SK-N-SH (cell line): ENCODE results near the gene WDR91. TPM values are rescaled to one million over a fixed set of nuclear protein-coding genes. Genes with fewer than 3 reads are reported as not detected.

Experiments used
- CTCF ChIA-PET: fragments of 300-600, 350-600 bp; formaldehyde crosslinking; extraction: SDS; loops from one replicate; lab custom pipeline; 2021; lab: Yijun Ruan, JAX
- POLR2A ChIA-PET: fragments of 350-600 bp; sonication (Branson Sonifier 250); formaldehyde crosslinking; extraction: SDS; loops from one replicate; lab custom pipeline; 2020; ENCODE audit warnings: antibody characterized with exemption, inconsistent platforms; lab: Yijun Ruan, JAX
- DNase-seq: peaks from one replicate; pipeline ENCODE4 v3.0.0; 2012
- H2AFZ ChIP-seq: fragments of 200-600 bp; sonication (generic); 2 replicates; pipeline ENCODE4 v1.8.1; 2016; ENCODE audit warnings: antibody characterized with exemption, mild to moderate bottlenecking, low read depth
- H3F3A ChIP-seq: fragments of 200-600 bp; sonication (generic); replicated peaks from 2 replicates; pipeline ENCODE3; 2016; ENCODE audit warnings: antibody characterized with exemption, mild to moderate bottlenecking; ENCODE audit not compliant: insufficient read depth
- H3K27ac ChIP-seq, 2 experiments: fragments of 200-500 bp in 1 of 2; fragments of 200-600 bp in 1 of 2; sonication (Bioruptor generic) in 1 of 2; sonication (generic), shearing (Covaris generic) in 1 of 2; 2 replicates each; pipeline versions ENCODE4 v1.5.1 to v1.6.1; 2014 to 2016; ENCODE audit warnings: low read depth in 2 of 2, inconsistent platforms in 1 of 2, low read length in 1 of 2, mild to moderate bottlenecking in 1 of 2, mixed read lengths in 1 of 2
- H3K27me3 ChIP-seq: fragments of 200-600 bp; sonication (generic), shearing (Covaris generic); 2 replicates; pipeline ENCODE4 v1.6.1; 2016; ENCODE audit warnings: mixed run types; ENCODE audit not compliant: insufficient read depth
- H3K36me3 ChIP-seq, 2 experiments: fragments of 200-500 bp in 1 of 2; fragments of 200-600 bp in 1 of 2; sonication (Bioruptor generic) in 1 of 2; sonication (generic) in 1 of 2; replicated peaks in 1 of 2; 2 replicates each; pipeline versions ENCODE3 to v1.5.1; 2014 to 2016; ENCODE audit warnings: low read length in 1 of 2, mild to moderate bottlenecking in 1 of 2; ENCODE audit not compliant: insufficient read depth in 2 of 2, control insufficient read depth in 1 of 2
- H3K4me1 ChIP-seq, 2 experiments: fragments of 200-500 bp in 1 of 2; fragments of 200-600 bp in 1 of 2; sonication (Bioruptor generic) in 1 of 2; sonication (generic), shearing (Covaris generic) in 1 of 2; 2 replicates each; pipeline versions ENCODE4 v1.5.1 to v1.6.1; 2014 to 2016; ENCODE audit warnings: low read depth in 1 of 2, low read length in 1 of 2, mixed run types in 1 of 2; ENCODE audit not compliant: insufficient read depth in 2 of 2, control insufficient read depth in 1 of 2
- H3K4me2 ChIP-seq: fragments of 200-600 bp; sonication (generic), shearing (Covaris generic); 2 replicates; pipeline ENCODE4 v1.6.1; 2017; ENCODE audit warnings: mixed run types
- H3K4me3 ChIP-seq, 2 experiments: fragments of 200-500 bp in 1 of 2; fragments of 200-600 bp in 1 of 2; sonication (Bioruptor generic) in 1 of 2; sonication (generic), shearing (Covaris generic) in 1 of 2; 2 replicates each; pipeline versions ENCODE4 v1.5.1 to v1.8.1; 2014 to 2016; ENCODE audit warnings: low read depth in 2 of 2, inconsistent platforms in 1 of 2, low read length in 1 of 2, mild to moderate bottlenecking in 1 of 2, mixed read lengths in 1 of 2, moderate library complexity in 1 of 2
- H3K79me2 ChIP-seq: fragments of 200-600 bp; sonication (generic); 2 replicates; pipeline ENCODE4 v1.8.1; 2017; ENCODE audit warnings: mild to moderate bottlenecking; ENCODE audit not compliant: insufficient read depth
- H3K9ac ChIP-seq: fragments of 200-600 bp; sonication (generic); 2 replicates; pipeline ENCODE4 v1.6.1; 2017; ENCODE audit warnings: mixed run types
- H3K9me2 ChIP-seq: fragments of 200-600 bp; sonication (generic); 2 replicates; pipeline ENCODE4 v1.6.1; 2017; ENCODE audit warnings: mixed run types
- H3K9me3 ChIP-seq: fragments of 200-600 bp; sonication (generic); 2 replicates; pipeline ENCODE4 v1.6.1; 2017; ENCODE audit warnings: mixed run types, mild to moderate bottlenecking, moderate library complexity
- H4K20me1 ChIP-seq: fragments of 200-600 bp; sonication (generic); 2 replicates; pipeline ENCODE4 v1.6.1; 2017; ENCODE audit warnings: mild to moderate bottlenecking, mixed run types; ENCODE audit not compliant: insufficient read depth
- CHD2 ChIP-seq: fragments of 150-350 bp; IDR thresholded peaks from 2 replicates; pipeline ENCODE4 v1.6.1; 2018; ENCODE audit warnings: low read length; ENCODE audit not compliant: partially characterized antibody
- EP300 ChIP-seq, 2 experiments: IDR thresholded peaks; 2 replicates each; pipeline versions ENCODE4 v1.4.0 to v1.6.1; 2012; ENCODE audit warnings: borderline replicate concordance in 1 of 2, low read depth in 1 of 2, low read length in 1 of 2
- FOSL2 ChIP-seq: IDR thresholded peaks from 2 replicates; pipeline ENCODE4 v1.4.0; 2012; ENCODE audit warnings: low read depth, mild to moderate bottlenecking, moderate library complexity, borderline replicate concordance
- GABPA ChIP-seq: IDR thresholded peaks from 2 replicates; pipeline ENCODE4 v1.4.0; 2012; ENCODE audit warnings: low read depth, mild to moderate bottlenecking
- MXI1 ChIP-seq: IDR thresholded peaks from 2 replicates; pipeline ENCODE4 v1.6.1; 2012; ENCODE audit warnings: mild to moderate bottlenecking, low read depth, low read length, improper control_type of control experiment
- PBX3 ChIP-seq: IDR thresholded peaks from 2 replicates; pipeline ENCODE4; 2012
- RAD21 ChIP-seq: IDR thresholded peaks from 2 replicates; pipeline ENCODE4 v1.6.1; 2012; ENCODE audit warnings: mild to moderate bottlenecking, low read length
- RCOR1 ChIP-seq: fragments of 150-350 bp; IDR thresholded peaks from 2 replicates; pipeline ENCODE4 v1.6.1; 2017; ENCODE audit warnings: antibody characterized with exemption, low read length
- REST ChIP-seq: IDR thresholded peaks from 2 replicates; pipeline ENCODE4 v1.6.1; 2012; ENCODE audit warnings: mild to moderate bottlenecking, low read depth, low read length, moderate library complexity
- RXRA ChIP-seq: IDR thresholded peaks from 2 replicates; pipeline ENCODE4 v1.4.0; 2012; ENCODE audit warnings: low read depth, mild to moderate bottlenecking, borderline replicate concordance
- SIN3A ChIP-seq: IDR thresholded peaks from 2 replicates; pipeline ENCODE4 v1.6.1; 2012; ENCODE audit warnings: low read depth, mild to moderate bottlenecking, low read length, moderate library complexity, borderline replicate concordance
- TAF1 ChIP-seq: IDR thresholded peaks from 2 replicates; pipeline ENCODE4 v1.6.1; 2012; ENCODE audit warnings: low read depth, mild to moderate bottlenecking, low read length, moderate library complexity, borderline replicate concordance
- TCF12 ChIP-seq: IDR thresholded peaks from 2 replicates; pipeline ENCODE4 v1.4.0; 2012
- YY1 ChIP-seq: IDR thresholded peaks from 2 replicates; pipeline ENCODE4 v1.4.0; 2012; ENCODE audit warnings: low read depth, mild to moderate bottlenecking
- WGBS: methylation state at CpG from one replicate; pipeline ENCODE4 v1.1.6; 2017; ENCODE audit warnings: low lambda C conversion rate; 5-methylcytosine and 5-hydroxymethylcytosine counted together
- polyA plus RNA-seq, 3 experiments: library from polyadenylated mRNA; depleted of rRNA; stranded (reverse); fragments of >200 nt; gene quantifications; 2 replicates each; pipeline ENCODE4 v1.2.3, GENCODE V29; 2012
- TF ChIP-seq, protein P1 (sequence below): fragments of 200-600 bp; sonication (generic); IDR thresholded peaks from 2 replicates; pipeline ENCODE4 v1.6.1; 2017; ENCODE audit warnings: antibody characterized with exemption, mild to moderate bottlenecking, moderate library complexity
- TF ChIP-seq, protein P2 (sequence below): IDR thresholded peaks from 2 replicates; pipeline ENCODE4 v1.4.0; 2012; ENCODE audit warnings: low read depth, borderline replicate concordance

Gene WDR91
- polyA plus RNA-seq, 1 of the 3 experiments (the other 2 are of a cell fraction): 8.4 TPM

DNA sequence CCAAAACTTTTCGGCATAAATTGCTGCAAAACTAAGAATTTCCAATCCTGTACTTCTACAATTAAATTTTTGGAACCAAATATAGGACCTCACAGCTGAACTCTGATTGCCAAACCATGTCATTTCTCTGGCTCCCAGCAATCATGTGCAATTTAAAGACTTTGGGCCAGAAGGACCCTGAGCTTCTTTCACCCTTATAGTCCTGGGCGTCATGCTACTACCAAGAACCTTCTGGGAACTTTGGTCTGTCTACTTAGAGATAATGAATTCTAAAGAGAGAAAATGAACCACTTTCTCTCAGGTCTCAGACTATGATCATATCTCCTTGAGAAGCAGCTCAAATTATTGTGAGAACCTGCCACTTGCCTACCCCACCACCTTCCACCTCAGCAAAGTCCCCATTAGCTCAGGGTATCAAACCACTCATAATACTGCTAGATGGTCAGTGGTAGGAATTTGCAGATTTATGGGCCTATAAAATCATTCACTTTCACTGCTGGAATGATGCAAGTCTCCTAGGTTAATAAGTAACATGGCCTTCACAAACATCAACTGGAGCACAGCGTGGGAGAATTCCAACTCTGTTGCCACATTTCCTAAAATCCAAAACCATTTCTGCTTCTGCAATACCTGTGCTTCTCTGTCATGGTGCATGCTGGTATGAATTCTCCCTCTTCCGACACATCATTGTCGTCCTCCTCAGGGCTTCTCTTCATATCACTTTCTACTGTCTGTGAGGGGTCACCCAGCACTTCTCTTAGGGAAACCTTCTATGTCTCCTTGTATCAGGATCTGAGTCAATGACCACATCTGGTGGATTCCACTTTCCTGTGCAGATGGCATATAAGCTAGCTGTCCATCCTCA is 6.6 kb upstream of the WDR91 start:
- no peaks in the 10 kb centered on the region for H3K79me2 ChIP-seq
- no peak overlapping the region for H2AFZ ChIP-seq
- H3K9me3 ChIP-seq: no peaks in the 10 kb centered on the region
- no peak overlapping the region for H3K9ac ChIP-seq
- 0 out of 2 replicates have a peak, but pooled peaks cover 22% of the 10 kb centered on the region for H3K27me3 ChIP-seq
- no peak for DNase-seq
- no peak overlapping the region for H3K4me2 ChIP-seq
- H3K27ac ChIP-seq: no peak overlapping the region
- no peaks in the 10 kb centered on the region for H3K36me3 ChIP-seq
- H3K4me3 ChIP-seq: no peak overlapping the region
- H3F3A ChIP-seq: no peaks in the 10 kb centered on the region
- TF ChIP-seq EP300 (IDR thresholded peaks at IDR 0.05; ENCODE audit: borderline replicate concordance in 1 of 2, low read depth in 1 of 2, low read length in 1 of 2) (no peak), TCF12 (no peak), RAD21 (no peak), YY1 (no peak), CHD2 (no peak), RXRA (no peak), MXI1 (no peak), REST (no peak), SIN3A (no peak), GABPA (no peak), RCOR1 (no peak), TAF1 (no peak), FOSL2 (no peak), PBX3 (no peak)
- TF ChIP-seq, protein P1, sequence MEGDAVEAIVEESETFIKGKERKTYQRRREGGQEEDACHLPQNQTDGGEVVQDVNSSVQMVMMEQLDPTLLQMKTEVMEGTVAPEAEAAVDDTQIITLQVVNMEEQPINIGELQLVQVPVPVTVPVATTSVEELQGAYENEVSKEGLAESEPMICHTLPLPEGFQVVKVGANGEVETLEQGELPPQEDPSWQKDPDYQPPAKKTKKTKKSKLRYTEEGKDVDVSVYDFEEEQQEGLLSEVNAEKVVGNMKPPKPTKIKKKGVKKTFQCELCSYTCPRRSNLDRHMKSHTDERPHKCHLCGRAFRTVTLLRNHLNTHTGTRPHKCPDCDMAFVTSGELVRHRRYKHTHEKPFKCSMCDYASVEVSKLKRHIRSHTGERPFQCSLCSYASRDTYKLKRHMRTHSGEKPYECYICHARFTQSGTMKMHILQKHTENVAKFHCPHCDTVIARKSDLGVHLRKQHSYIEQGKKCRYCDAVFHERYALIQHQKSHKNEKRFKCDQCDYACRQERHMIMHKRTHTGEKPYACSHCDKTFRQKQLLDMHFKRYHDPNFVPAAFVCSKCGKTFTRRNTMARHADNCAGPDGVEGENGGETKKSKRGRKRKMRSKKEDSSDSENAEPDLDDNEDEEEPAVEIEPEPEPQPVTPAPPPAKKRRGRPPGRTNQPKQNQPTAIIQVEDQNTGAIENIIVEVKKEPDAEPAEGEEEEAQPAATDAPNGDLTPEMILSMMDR: no peak
- TF ChIP-seq, protein P2, sequence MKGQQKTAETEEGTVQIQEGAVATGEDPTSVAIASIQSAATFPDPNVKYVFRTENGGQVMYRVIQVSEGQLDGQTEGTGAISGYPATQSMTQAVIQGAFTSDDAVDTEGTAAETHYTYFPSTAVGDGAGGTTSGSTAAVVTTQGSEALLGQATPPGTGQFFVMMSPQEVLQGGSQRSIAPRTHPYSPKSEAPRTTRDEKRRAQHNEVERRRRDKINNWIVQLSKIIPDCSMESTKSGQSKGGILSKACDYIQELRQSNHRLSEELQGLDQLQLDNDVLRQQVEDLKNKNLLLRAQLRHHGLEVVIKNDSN: no peak
- TF ChIP-seq, all 33 proteins: peak for 0
- no peaks in the 10 kb centered on the region for H3K4me1 ChIP-seq
- H4K20me1 ChIP-seq: no peaks in the 10 kb centered on the region
- ChIA-PET CTCF (interaction anchor here (0.8 to 1.2 kb wide), 4 partner anchors 14 to 56 kb away, joined by 3 to 4 read pairs (median 4); no protein-coding TSS in a partner anchor), POLR2A (no interaction called here)
- WGBS: 85% methylated on average over 5 of the region's 5 CpGs
- H3K9me2 ChIP-seq: no peaks in the 10 kb centered on the region
